Vagina (tissue), 2 donors: ENCODE results near the gene DCDC2C.

ENCODE experiments used
- CTCF ChIP-seq, 3 experiments: fragments of 450-650 bp in 2 of 3; fragments of 200-600 bp in 1 of 3; sonication (generic) in 1 of 3; IDR thresholded peaks; one replicate each; pipeline ENCODE4 v1.5.1; 2017 to 2019; ENCODE audit warnings: antibody characterized with exemption in 3 of 3, mild to moderate bottlenecking in 2 of 3, moderate library complexity in 2 of 3
- POLR2A ChIP-seq, 2 donors: fragments of 450-650 bp; IDR thresholded peaks; one replicate each; pipeline ENCODE4 v1.6.1; 2017; ENCODE audit warnings: antibody characterized with exemption in 2 of 2, mild to moderate bottlenecking in 2 of 2, moderate library complexity in 2 of 2
- POLR2AphosphoS5 ChIP-seq, 2 donors: sonication (generic); formaldehyde crosslinking; IDR thresholded peaks; one replicate each; pipeline ENCODE4 v1.9.0; 2017; ENCODE audit warnings: antibody characterized with exemption in 2 of 2, mild to moderate bottlenecking in 2 of 2, low read depth in 1 of 2; ENCODE audit not compliant: insufficient read depth in 1 of 2

- TF ChIP-seq CTCF (IDR thresholded peaks at IDR 0.05): no peak
- TF ChIP-seq POLR2AphosphoS5 (IDR thresholded peaks at IDR 0.05; ENCODE audit: insufficient read depth in 1 of 2, low read depth in 1 of 2): no peak
- TF ChIP-seq POLR2A (IDR thresholded peaks at IDR 0.05): no peak
Measured at GRCh38 chr2:3876221-3876620, 172.8 kb downstream of the DCDC2C start.
